ENCODE measurements around the gene LCN9.

DNA sequence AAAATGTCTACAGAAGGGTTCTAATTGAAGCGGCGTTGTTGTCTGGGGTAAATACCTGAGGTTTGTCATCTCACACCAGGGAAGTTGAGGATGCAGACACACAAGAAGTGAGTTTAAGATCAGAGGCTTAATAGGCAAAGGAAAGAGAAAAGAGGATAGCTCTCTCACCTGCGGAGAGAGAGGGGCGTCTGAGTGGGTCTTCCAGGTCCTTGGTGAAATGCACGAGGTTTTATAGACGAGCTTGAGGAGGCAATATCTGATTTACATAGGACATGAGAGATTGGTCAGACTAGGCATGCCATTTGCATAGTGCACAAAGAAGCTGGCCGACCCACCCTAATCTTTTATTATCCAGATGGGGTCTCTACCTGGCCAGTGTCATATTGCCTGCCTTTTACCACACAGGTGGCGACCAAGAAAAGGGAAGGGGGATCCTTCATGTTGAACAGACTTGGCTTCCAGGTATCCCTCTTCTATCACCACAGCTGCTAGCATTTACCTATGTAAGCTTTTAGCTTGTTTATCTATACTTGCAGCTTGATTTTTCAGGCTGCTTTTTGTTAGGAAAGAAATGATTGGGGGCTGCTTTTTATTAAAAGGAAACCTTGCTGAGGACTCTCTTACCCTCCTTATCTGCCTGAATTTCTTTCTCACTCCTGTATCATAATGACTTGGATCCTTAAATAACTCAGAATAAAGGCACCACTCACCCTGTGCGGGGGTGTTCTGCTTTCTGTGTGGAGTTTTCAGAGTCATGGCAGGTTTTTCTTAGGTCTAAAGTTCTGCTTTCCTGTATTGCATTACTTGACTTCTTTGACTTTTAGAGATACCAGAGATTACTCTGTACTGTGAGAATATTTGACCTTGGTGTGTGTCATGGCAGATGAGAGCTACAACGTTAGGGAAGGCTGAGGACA is 14.4 kb upstream of the LCN9 start:
- TF ChIP-seq EZH2 (IDR thresholded peaks at IDR 0.05; ENCODE audit: low read depth, unreplicated experiment) = no peak
- TF ChIP-seq, protein P1, sequence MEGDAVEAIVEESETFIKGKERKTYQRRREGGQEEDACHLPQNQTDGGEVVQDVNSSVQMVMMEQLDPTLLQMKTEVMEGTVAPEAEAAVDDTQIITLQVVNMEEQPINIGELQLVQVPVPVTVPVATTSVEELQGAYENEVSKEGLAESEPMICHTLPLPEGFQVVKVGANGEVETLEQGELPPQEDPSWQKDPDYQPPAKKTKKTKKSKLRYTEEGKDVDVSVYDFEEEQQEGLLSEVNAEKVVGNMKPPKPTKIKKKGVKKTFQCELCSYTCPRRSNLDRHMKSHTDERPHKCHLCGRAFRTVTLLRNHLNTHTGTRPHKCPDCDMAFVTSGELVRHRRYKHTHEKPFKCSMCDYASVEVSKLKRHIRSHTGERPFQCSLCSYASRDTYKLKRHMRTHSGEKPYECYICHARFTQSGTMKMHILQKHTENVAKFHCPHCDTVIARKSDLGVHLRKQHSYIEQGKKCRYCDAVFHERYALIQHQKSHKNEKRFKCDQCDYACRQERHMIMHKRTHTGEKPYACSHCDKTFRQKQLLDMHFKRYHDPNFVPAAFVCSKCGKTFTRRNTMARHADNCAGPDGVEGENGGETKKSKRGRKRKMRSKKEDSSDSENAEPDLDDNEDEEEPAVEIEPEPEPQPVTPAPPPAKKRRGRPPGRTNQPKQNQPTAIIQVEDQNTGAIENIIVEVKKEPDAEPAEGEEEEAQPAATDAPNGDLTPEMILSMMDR (conservative IDR thresholded peaks at IDR 0.05; ENCODE audit: low read depth in 2 of 2) = no peak
- no peak for TF ChIP-seq POLR2AphosphoS5 (IDR thresholded peaks at IDR 0.05; ENCODE audit: low read depth)
- TF ChIP-seq, protein P2, sequence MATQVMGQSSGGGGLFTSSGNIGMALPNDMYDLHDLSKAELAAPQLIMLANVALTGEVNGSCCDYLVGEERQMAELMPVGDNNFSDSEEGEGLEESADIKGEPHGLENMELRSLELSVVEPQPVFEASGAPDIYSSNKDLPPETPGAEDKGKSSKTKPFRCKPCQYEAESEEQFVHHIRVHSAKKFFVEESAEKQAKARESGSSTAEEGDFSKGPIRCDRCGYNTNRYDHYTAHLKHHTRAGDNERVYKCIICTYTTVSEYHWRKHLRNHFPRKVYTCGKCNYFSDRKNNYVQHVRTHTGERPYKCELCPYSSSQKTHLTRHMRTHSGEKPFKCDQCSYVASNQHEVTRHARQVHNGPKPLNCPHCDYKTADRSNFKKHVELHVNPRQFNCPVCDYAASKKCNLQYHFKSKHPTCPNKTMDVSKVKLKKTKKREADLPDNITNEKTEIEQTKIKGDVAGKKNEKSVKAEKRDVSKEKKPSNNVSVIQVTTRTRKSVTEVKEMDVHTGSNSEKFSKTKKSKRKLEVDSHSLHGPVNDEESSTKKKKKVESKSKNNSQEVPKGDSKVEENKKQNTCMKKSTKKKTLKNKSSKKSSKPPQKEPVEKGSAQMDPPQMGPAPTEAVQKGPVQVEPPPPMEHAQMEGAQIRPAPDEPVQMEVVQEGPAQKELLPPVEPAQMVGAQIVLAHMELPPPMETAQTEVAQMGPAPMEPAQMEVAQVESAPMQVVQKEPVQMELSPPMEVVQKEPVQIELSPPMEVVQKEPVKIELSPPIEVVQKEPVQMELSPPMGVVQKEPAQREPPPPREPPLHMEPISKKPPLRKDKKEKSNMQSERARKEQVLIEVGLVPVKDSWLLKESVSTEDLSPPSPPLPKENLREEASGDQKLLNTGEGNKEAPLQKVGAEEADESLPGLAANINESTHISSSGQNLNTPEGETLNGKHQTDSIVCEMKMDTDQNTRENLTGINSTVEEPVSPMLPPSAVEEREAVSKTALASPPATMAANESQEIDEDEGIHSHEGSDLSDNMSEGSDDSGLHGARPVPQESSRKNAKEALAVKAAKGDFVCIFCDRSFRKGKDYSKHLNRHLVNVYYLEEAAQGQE (IDR thresholded peaks at IDR 0.05; ENCODE audit: unreplicated experiment) = no peak
- TF ChIP-seq, protein P3, sequence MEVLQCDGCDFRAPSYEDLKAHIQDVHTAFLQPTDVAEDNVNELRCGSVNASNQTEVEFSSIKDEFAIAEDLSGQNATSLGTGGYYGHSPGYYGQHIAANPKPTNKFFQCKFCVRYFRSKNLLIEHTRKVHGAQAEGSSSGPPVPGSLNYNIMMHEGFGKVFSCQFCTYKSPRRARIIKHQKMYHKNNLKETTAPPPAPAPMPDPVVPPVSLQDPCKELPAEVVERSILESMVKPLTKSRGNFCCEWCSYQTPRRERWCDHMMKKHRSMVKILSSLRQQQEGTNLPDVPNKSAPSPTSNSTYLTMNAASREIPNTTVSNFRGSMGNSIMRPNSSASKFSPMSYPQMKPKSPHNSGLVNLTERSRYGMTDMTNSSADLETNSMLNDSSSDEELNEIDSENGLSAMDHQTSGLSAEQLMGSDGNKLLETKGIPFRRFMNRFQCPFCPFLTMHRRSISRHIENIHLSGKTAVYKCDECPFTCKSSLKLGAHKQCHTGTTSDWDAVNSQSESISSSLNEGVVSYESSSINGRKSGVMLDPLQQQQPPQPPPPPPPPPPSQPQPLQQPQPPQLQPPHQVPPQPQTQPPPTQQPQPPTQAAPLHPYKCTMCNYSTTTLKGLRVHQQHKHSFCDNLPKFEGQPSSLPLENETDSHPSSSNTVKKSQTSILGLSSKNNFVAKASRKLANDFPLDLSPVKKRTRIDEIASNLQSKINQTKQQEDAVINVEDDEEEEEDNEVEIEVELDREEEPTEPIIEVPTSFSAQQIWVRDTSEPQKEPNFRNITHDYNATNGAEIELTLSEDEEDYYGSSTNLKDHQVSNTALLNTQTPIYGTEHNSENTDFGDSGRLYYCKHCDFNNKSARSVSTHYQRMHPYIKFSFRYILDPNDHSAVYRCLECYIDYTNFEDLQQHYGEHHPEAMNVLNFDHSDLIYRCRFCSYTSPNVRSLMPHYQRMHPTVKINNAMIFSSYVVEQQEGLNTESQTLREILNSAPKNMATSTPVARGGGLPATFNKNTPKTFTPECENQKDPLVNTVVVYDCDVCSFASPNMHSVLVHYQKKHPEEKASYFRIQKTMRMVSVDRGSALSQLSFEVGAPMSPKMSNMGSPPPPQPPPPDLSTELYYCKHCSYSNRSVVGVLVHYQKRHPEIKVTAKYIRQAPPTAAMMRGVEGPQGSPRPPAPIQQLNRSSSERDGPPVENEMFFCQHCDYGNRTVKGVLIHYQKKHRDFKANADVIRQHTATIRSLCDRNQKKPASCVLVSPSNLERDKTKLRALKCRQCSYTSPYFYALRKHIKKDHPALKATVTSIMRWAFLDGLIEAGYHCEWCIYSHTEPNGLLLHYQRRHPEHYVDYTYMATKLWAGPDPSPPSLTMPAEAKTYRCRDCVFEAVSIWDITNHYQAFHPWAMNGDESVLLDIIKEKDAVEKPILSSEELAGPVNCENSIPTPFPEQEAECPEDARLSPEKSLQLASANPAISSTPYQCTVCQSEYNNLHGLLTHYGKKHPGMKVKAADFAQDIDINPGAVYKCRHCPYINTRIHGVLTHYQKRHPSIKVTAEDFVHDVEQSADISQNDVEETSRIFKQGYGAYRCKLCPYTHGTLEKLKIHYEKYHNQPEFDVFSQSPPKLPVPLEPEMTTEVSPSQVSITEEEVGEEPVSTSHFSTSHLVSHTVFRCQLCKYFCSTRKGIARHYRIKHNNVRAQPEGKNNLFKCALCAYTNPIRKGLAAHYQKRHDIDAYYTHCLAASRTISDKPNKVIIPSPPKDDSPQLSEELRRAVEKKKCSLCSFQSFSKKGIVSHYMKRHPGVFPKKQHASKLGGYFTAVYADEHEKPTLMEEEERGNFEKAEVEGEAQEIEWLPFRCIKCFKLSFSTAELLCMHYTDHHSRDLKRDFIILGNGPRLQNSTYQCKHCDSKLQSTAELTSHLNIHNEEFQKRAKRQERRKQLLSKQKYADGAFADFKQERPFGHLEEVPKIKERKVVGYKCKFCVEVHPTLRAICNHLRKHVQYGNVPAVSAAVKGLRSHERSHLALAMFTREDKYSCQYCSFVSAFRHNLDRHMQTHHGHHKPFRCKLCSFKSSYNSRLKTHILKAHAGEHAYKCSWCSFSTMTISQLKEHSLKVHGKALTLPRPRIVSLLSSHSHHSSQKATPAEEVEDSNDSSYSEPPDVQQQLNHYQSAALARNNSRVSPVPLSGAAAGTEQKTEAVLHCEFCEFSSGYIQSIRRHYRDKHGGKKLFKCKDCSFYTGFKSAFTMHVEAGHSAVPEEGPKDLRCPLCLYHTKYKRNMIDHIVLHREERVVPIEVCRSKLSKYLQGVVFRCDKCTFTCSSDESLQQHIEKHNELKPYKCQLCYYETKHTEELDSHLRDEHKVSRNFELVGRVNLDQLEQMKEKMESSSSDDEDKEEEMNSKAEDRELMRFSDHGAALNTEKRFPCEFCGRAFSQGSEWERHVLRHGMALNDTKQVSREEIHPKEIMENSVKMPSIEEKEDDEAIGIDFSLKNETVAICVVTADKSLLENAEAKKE (CRISPR knock-in tag; IDR thresholded peaks at IDR 0.05) = no peak
- TF ChIP-seq CREB1 (CRISPR knock-in tag; IDR thresholded peaks at IDR 0.05; ENCODE audit: low read depth) = no peak
- TF ChIP-seq JUNB (IDR thresholded peaks at IDR 0.05; ENCODE audit: unreplicated experiment) = no peak
- TF ChIP-seq EZH2phosphoT487 (IDR thresholded peaks at IDR 0.05; ENCODE audit: unreplicated experiment) = no peak
